HG03558 (cell line): Measurements from ENCODE around the gene DPYSL5.

ENCODE experiments used
- ATAC-seq: cut with Tn5 transposase; IDR thresholded peaks from one replicate; pipeline ENCODE4 v1.9.1; 2021; ENCODE audit warnings: moderate number of reproducible peaks; ENCODE audit not compliant: unreplicated experiment; ENCODE audit errors: extremely low read depth

Gene DPYSL5

DNA sequence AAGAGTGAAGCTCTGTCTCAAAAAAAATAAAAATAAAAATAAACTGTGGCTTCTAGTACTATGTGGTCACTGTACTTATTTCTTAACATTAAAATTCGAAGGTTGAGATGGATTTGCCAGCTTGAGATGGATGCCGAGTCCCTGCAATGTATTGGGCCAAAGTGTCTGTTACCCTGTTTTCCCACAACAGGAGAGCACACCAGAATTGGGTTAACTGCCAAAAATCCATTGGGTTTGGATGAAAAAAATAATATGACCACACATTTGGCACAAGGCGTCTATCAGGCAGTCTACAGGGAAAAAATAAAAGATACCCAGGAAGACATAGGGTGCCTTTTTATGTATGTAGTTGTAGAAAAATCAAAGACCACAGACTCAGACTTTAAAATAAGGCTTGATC, 103.3 kb downstream of the DPYSL5 start:
- no peak for ATAC-seq

DNA sequence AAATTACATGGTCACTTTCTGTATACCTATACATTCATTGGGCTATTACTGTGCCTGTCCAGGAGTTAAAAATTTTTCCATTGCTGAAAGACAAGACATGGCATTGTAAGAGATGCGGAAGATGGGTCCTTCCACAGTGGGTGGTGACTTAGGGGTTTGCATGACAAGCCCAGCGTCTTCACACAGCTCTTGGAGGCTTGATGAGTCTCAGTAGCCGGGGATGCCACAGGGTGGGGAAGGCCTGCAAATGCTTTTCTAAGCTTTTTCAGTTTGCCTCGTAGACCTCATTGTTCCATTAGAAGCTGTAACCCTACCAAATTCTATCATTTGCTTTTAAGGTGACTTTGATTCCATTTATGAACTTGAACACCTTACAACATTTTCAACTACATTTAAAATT, 104.4 kb downstream of the DPYSL5 start:
- no peak for ATAC-seq

DNA sequence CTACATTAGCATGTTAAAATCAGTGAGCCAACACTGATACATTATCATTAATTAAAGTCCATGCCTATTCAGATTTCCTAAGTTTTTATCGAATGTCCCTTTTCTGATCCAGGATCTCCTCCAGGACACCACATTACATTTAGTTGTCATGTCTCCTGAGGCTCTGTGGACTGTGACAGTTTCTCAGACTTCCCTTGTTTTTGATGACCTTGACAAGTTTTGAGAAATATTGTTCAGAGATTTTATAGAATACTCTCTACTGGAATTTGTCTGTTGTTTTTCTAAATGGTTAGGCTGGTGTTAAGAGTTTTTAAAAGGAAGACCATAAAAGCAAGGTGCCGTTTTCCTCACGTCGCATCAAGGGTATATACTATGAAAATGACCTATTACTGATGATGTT, 106.2 kb downstream of the DPYSL5 start:
- ATAC-seq, result no peak

DNA sequence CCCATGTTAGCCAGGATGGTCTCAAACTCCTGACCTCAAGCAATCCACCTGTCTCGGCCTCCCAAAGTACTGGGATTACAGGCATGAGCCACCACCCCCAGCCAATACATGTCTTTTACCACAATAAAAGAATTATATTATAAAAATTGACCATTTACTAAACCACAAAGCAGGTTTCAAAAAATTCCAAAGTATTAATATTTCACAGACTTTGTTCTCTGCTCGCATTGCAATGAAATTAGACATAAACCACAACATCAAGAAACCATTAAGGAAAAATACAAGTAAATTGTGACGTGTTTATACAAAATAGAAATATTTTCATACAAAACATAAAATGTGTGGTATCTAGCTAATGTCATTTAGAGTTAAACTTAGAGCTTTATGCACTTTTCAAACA, 109.1 kb downstream of the DPYSL5 start:
- ATAC-seq, result no peak

DNA sequence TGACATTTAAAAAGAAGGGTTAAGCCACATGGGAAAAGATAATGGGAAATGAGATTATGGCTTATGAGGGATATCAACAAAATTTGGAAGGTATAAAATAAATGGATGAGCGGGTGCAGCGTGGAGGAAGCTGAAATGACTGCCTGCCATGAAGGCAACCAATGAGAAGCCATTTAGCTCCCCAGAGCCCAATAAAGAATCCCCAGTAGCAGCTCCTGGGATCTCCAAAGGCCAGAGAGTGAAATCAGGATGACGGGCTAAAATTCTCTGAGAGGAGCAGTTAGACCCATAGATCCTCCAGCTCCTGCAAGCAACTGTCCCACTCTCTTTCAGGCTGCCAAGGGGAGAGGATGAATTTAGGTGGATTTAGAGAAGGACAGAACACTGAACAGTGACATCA, 109.6 kb downstream of the DPYSL5 start:
- no peak for ATAC-seq

DNA sequence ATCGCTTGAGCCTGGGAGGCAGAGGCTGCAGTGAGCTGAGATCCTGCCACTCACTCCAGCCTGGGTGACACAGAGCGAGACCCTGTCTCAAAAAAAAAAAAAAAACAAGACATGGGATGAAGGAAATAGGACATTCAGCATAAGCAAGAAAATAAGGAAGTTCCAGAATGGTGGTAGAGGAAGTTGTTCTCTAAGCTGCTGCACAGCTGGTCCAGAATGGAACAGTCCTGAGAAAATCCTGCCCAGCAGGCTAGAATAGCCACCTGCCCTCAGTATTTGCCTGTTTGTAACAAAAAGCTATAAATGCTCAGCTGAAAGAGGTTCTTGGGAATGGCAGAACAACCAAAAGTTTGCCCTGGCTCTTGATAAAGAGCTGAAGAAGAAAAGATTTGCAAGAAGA, 111.4 kb downstream of the DPYSL5 start:
- no peak for ATAC-seq

DNA sequence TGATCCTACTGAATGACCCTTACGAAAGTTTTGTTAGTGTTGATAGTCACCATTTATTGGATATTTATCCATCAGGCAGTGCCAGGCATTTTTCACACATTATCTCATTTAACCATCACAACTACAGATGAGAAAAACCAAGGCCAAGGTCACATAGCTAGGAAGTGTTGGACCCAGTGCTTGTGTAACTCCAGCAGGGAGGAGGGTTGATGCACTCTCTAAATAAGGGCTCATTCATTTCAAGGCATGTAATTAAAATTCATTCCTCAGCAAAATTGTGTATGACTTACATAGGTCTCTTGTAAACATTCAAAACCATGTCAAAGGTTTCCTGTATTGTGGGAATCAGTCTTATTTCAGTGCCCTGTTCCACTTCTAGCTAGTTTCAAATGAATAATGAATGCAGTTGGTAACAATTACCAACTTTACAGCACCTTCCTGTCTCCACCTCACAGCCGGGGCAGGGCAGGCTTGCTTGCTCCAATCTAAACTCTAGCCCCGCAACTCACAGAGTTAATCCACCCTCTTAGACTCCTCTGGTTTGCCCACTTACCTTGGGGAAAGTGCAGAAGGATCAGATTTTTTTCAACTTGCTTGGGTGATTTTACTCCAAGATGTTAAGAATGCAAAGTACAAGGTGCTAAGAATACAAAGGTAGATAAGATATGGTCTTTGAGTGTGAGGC, 116.7 kb downstream of the DPYSL5 start:
- ATAC-seq, result no peak

DNA sequence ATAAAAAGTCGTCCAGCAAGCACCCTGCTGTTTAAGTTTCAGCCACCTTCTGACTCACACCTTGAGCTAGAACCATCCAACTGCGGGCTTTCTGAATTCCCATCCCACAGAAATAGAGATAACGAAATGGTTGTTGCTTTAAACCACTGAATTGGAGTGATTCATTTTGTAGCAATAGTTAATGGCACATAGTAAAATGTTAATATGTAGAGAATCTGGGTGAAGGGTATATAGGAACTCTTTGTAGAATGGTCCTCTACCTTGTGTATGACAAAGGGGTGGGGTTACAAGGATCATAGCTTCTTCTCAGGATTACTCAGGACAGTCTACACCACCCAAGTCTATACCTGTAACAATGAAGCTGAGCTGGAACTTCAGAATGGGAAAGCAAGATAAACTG, 120.1 kb downstream of the DPYSL5 start:
- ATAC-seq, result no peak

DNA sequence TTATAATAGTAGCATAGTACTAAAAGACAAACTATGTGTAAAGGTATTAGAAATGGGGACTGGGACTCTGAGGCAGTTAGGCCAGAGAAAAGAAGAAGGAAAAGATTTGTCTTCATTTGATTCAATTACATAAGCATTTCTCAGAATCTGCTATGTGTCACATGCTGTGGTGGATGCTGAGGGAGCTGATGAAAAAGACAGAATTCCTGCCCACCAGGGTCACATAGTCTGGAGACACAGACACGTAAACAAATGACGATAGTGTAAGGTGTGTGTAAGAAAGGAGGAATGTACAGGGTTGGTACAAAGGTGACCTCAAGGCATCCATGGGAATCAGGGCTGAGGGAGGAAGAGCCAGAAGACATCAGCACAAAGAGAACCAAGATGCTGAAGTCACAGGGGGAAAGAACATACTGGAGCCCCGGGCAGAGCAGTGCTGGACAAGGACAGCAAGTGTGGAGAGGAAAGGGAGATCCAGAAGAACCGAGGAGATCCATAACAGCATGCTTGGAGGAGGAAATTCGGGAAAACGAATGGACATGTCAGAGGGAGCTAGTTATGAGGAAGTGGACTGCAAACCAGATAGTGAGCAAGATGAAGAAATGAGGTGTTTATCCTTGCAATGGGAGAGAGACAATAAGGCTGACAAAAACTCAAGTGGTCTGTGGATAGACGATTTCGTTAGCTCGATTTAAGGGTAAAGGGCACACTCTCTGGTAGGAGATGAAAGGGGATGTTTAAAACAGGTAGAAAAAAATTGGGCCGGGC, 121.3 kb downstream of the DPYSL5 start:
- ATAC-seq, result no peak

DNA sequence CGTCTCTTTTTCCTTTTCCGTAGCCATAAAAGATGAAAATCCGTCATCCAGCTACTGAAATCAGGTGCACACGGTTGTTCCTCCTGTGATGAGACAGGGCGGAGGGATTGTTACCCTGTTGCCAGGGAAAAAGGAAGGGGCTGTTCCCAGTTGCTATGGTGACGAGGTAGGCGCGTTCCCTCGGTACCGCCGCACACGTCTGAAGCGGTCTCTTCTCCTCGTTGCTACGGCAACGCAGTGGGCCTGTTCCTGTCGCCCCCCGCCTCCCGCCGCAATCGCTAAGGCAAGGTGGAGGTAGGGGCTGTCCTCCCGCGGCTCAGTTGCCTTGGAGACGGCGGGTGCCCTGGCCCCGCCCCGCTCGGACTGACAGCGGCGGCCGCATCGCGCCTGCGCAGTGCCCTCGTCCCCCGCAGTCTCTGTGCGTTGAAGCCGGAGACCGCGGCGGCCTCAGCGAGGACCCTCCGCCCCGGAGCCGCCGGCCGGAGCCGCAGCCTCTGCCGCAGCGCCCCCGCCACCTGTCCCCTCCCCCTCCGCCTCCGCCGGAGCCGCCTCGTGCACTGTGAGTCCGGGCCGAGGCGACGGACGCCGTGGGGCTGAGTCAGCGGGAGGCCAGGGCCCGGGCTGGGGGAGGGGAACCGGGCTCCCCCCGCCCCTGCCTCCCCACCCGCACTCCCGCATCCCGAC, 122.5 kb downstream of the DPYSL5 start, which contains the start of gene MAPRE3:
Gene MAPRE3 (plus strand): TSS at position 394 of the 684 bp plus-strand sequence. CDS start 51,582 bp downstream, outside the sequence.
- peak; percentile 73 for ATAC-seq

DNA sequence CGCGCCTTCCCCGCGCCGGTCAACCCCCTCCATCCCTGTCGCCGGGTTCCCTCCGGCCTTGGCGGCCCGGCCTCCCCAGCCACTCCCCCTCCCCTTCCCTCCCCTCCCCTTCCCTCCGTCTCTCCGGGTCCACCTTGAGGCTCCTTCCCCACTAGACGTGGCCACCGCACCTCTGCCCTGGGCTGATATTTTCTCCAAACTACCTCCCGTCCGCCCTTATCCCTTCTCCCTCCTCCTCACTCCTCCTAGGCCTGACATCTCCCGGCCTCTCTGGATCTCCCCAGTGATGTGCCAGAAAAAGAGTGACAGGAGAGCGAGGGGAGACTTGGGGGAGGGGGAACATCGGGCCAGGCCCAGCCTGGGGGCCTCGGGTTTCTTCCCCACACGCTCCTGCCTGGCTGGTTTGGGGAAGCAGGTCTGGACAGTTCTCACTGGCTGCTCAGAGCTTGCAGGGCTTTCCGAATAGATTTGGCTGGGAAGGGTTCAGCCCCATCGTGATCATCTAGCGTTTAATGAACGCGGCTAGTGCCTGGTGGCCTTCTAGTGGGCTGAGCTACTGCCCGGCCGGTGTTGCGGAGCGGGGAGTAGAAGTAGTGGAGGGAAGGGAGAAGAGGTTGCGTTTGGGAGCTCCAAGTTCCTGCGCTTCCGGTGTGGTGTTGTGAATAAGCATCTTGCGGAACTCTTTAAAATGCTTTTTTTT, 123.1 kb downstream of the DPYSL5 start:
- no peak for ATAC-seq

DNA sequence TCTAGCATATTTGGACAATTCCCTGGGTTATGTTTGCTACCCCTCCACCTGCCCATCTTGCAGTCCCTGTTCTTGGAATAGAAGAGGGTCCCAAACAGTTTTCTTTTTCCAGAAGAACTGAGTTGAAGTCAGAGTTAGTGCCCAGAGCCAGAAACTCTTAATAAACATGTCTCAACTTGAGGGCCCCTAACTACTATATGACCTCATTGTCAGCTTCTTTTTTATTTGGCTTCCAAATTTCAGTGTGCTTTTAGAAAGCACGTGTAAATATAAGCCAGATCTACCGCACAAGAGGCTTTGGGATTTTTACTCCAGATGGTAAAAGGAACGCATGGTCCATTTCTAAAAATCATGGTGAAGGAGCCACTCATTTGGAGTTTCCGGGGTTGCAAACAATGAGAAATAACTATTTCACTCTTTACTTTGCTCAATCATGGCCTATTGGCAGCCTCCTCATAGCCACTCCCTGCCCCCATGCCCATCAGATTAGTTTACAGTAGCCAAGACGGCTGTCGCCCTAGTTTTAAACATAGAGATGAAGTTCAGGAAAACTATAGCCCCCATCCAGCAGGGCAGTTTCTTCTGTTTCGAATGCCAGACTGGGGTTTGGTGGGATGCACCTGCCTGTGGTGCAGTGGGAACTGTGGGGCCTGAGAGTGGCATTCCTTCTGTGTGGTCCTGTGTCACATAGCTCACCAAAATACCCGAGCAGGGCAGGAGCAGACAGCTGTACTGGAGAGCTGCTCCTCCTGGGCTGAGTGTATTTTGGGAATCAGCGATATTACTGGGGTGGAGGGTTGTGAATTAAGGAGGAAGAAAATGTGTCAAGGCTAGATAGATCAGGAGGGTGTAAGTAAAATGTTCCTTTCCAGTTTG, 124.2 kb downstream of the DPYSL5 start:
- no peak for ATAC-seq

DNA sequence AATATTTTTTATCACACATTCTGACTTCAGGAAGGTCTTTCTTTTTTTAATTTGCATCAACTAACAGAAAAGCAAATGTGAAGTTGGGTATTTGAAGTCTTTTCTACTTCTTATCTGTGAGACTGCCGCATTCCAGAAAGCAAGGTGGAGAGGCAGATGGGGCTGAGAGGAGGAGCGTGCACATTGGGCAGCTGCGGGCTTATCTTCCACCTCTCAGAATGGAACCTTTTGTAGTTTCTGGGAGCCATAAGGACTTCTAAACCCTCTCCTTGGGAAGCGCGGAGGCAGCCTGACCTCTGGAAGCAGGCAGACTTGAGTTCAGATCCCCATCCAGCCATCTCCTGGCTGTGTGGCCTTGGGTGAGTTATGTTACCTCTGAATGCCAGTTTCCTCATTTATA, 126.4 kb downstream of the DPYSL5 start:
- no peak for ATAC-seq

DNA sequence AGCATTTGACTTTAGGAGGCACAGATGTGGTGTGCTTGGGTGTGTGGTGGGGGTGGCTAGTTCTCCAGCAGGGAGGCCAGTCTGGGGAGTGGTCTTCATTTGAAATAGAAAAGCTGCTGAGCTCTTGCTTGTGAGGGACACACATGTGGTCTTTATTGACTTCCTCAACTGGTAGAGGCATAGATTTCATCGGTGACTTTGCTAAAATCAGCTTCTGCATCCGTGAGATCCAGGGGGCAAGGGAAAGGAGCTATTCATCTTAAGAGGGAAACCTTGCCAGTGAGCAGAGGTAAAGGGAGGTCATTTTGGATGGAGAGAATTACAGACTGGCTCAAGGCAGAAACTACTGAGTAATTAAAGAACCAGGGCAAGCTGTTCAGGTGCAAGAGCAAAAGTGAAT, 127.2 kb downstream of the DPYSL5 start:
- no peak for ATAC-seq

DNA sequence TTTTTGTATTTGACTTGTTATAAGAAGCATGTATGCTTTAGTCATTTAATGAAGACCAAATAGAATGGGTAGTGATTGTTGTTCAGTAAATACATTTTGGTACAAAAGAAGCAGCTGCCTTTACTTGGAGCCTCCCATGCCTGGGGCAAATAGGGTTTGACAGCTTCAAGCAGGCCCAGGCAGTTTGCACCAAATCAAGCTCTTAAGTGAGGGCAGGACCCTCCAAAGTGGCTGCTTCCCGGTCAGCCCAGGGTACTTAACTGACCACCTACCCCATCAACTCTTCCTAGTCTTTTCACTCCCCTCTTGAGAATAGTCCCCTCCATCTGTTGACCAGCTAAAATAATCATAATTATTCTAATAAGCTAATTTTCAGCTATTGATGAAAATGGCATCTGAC, 127.7 kb downstream of the DPYSL5 start:
- no peak for ATAC-seq

DNA sequence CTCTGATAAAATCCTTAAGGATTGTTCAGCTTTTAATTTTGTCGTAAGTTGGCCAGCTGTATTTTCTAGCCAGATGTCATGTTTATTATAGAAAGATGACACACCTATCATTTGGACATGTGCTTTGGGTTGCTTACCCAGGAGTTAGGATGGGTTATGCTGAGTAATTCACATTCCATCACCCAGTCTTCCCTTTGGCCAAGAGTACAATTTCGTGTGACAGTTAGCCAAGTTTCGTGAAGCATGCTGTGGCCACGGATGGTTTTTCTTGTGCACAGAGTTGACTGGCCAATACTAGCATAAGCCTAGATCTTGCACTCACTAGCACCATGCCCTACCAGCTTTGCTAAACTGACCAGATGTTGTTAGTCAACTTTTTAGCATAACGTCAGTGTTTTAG, 128.3 kb downstream of the DPYSL5 start:
- no peak for ATAC-seq

DNA sequence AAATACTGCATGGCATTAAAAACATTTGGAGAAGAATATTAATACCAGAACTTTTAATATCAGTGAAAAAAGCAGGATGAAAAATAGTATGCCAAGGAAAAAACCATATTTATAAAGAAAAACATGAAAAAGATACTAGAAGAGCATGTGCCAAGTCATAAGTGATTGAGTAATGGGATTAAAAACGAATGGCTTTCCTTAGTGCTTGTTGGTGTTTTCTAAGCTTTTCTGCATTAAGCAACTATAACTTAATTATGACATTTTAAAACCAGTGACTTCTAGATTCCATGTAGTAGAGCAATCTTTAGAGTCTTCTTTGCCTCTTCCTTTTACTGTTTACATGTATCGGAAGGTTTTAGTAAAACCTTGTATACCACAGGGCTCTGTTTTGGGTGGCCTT, 129.1 kb downstream of the DPYSL5 start:
- ATAC-seq, result no peak

DNA sequence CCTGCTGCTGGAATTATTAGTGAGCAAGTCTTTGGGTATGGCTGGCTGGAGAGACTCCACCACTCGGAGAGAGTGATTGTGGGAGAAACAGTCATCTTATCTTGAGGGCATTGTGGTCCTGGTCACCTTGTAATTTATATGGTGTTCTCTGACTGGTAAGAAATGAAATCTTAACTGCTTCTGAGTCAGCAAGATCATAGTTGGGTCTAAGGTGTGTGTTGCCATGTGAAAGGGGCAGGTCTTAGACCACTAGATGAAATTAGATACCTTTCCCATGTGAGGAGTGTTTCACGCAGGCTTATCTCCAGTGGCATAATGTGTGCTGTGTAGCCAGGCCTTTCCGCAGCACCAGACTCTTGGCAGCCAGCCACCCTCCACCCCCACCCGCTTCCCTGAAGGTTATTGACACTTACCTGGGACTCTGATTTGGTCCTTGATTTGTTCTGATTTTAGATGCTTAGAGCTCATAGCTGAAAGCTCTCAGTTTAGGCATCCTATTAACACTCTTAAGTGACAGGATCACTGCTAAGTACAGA, 130.2 kb downstream of the DPYSL5 start:
- no peak for ATAC-seq

DNA sequence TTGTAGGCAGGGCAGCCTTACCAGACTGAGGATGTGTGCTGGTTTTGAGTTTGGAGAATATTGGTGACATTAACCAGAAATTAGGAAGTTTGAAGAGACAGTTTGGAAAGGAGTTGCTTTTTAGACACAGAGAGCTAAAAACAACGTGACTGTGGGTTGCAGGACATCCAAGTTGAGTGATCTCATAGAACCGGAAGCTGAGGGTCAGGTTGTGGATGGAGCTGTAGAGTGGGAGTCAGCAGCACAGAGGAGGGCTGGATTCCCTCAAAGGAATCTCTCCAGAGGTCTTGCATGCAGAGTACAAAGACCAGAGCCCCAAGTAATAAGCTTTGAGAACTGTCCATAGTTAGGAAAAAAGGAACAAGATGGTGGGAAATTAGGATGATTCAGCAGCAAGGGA, 131.8 kb downstream of the DPYSL5 start:
- ATAC-seq, result no peak

DNA sequence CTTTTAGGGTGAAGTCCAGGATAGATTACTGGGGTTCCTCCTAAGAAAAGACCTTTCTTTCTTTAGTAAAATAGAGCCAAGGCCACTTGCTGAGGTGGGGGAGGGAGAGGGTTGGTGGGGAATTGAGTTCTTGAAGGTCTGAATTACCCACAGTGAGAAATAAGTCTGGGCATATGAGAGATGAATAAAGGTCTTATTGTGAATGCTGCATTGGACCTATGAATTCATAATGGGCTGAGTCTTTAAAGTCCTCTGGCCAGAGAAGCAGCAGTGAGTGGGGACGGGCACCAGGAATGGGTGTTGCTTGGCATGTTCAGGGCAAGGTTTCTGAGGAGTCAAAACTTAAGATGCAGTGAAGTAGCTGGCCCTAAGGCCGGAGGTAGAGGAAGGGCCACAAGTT, 133.0 kb downstream of the DPYSL5 start:
- ATAC-seq, result no peak
